IPS-11a (cell line): ENCODE data around the gene LRP8.
A peak's percentile ranks its signal among the peaks of the same experiment; 100 is the strongest.

Source experiments
- H3K4me3 ChIP-seq: one replicate; pipeline ENCODE4 v1.5.1; 2013; ENCODE audit warnings: low read depth, low read length, control low read depth

The LRP8 gene

GRCh38 chr1:53328009-53328461, at the start of gene LRP8:
TSS of gene LRP8 (minus strand) at chr1:53328070. CDS start at chr1:53327912, 158 bp downstream.
- peak within 1 kb of the TSS; percentile 91 for H3K4me3 ChIP-seq

- H3K4me3 ChIP-seq: no peak overlapping the region
These were observed 49.6 kb upstream of the LRP8 start for GRCh38 chr1:53377438-53377841.

GRCh38 chr1:53376742-53377437, 49.0 kb upstream of the LRP8 start:
- H3K4me3 ChIP-seq: no peak overlapping the region

- no peak overlapping the region for H3K4me3 ChIP-seq
These were observed 48.2 kb upstream of the LRP8 start for GRCh38 chr1:53376041-53376461.

GRCh38 chr1:53375440-53375839, 47.6 kb upstream of the LRP8 start:
- no peak overlapping the region for H3K4me3 ChIP-seq

- no peak overlapping the region for H3K4me3 ChIP-seq
These were observed 45.4 kb upstream of the LRP8 start for GRCh38 chr1:53373246-53373645.

GRCh38 chr1:53372501-53372951, 44.7 kb upstream of the LRP8 start:
- H3K4me3 ChIP-seq: no peak overlapping the region

- H3K4me3 ChIP-seq: no peak overlapping the region
These were observed 44.0 kb upstream of the LRP8 start for GRCh38 chr1:53371851-53372250.

GRCh38 chr1:53371121-53371666, 43.3 kb upstream of the LRP8 start:
- H3K4me3 ChIP-seq: no peak overlapping the region

GRCh38 chr1:53370369-53370961, 42.6 kb upstream of the LRP8 start:
- no peak overlapping the region for H3K4me3 ChIP-seq

- H3K4me3 ChIP-seq: no peak overlapping the region
These were observed 41.9 kb upstream of the LRP8 start for GRCh38 chr1:53369761-53370160.

GRCh38 chr1:53369034-53369750, 41.3 kb upstream of the LRP8 start:
- H3K4me3 ChIP-seq: no peak overlapping the region

GRCh38 chr1:53368314-53369033, 40.6 kb upstream of the LRP8 start:
- no peak overlapping the region for H3K4me3 ChIP-seq

GRCh38 chr1:53367503-53368313, 39.8 kb upstream of the LRP8 start:
- no peak overlapping the region for H3K4me3 ChIP-seq

- H3K4me3 ChIP-seq: no peak overlapping the region
These were observed 39.1 kb upstream of the LRP8 start for GRCh38 chr1:53366901-53367502.

GRCh38 chr1:53365437-53366063, 37.7 kb upstream of the LRP8 start:
- H3K4me3 ChIP-seq: no peak overlapping the region

GRCh38 chr1:53362851-53363642, 35.2 kb upstream of the LRP8 start:
- H3K4me3 ChIP-seq: no peak overlapping the region

GRCh38 chr1:53362270-53362669, 34.4 kb upstream of the LRP8 start:
- no peak overlapping the region for H3K4me3 ChIP-seq
